H9 (cell line): ENCODE results near the gene ATP5MC2. TPM values are rescaled to one million over a fixed set of nuclear protein-coding genes. Genes with fewer than 3 reads are reported as not detected.

ENCODE experiments used
- DNase-seq: peaks from one replicate; pipeline ENCODE4 v3.0.0-alpha.2; 2017
- H2AFZ ChIP-seq: one replicate; pipeline ENCODE4 v1.6.1; 2013; ENCODE audit warnings: mild to moderate bottlenecking, low read length, control low read depth, moderate library complexity
- H2AK5ac ChIP-seq: 2 replicates; pipeline ENCODE4 v1.6.1; 2013; ENCODE audit warnings: low read length, control low read depth, mixed read lengths; ENCODE audit not compliant: insufficient read length
- H2BK120ac ChIP-seq: one replicate; pipeline ENCODE4 v1.6.1; 2013; ENCODE audit warnings: low read depth, mild to moderate bottlenecking, low read length, control low read depth, inconsistent platforms; ENCODE audit not compliant: poor library complexity, severe bottlenecking
- H2BK12ac ChIP-seq: 2 replicates; pipeline ENCODE4 v1.6.1; 2013; ENCODE audit warnings: low read length, control low read depth, mixed read lengths, low read depth; ENCODE audit not compliant: insufficient read length
- H2BK15ac ChIP-seq: 2 replicates; pipeline ENCODE4 v1.6.1; 2013; ENCODE audit warnings: low read depth, low read length, control low read depth
- H2BK20ac ChIP-seq: one replicate; pipeline ENCODE4 v1.6.1; 2013; ENCODE audit warnings: low read depth, mild to moderate bottlenecking, low read length, control low read depth, inconsistent platforms; ENCODE audit not compliant: poor library complexity, severe bottlenecking
- H2BK5ac ChIP-seq: 2 replicates; pipeline ENCODE4 v1.6.1; 2013; ENCODE audit warnings: low read length, control low read depth, mixed read lengths; ENCODE audit not compliant: insufficient read length
- H3K14ac ChIP-seq: 2 replicates; pipeline ENCODE4 v1.6.1; 2013; ENCODE audit warnings: low read length, control low read depth; ENCODE audit not compliant: insufficient read depth
- H3K18ac ChIP-seq: 2 replicates; pipeline ENCODE4 v1.6.1; 2013; ENCODE audit warnings: low read depth, mild to moderate bottlenecking, mixed read lengths, low read length, control low read depth; ENCODE audit not compliant: insufficient read length
- H3K23ac ChIP-seq: 2 replicates; pipeline ENCODE4 v1.6.1; 2013; ENCODE audit warnings: low read length, control low read depth, mixed read lengths, low read depth; ENCODE audit not compliant: insufficient read length
- H3K23me2 ChIP-seq: 2 replicates; pipeline ENCODE4 v1.6.1; 2013; ENCODE audit warnings: low read depth, mild to moderate bottlenecking, mixed read lengths, low read length, control low read depth; ENCODE audit not compliant: insufficient read length, poor library complexity, severe bottlenecking
- H3K27ac ChIP-seq: 2 replicates; pipeline ENCODE4 v1.5.1; 2013; ENCODE audit warnings: low read length, control low read depth, mixed read lengths, low read depth; ENCODE audit not compliant: insufficient read length
- H3K27me3 ChIP-seq: 2 replicates; pipeline ENCODE4 v1.6.1; 2013; ENCODE audit warnings: low read length, control low read depth, inconsistent platforms; ENCODE audit not compliant: insufficient read depth
- H3K4ac ChIP-seq: 2 replicates; pipeline ENCODE4 v1.6.1; 2013; ENCODE audit warnings: low read depth, mild to moderate bottlenecking, control low read depth, inconsistent platforms, low read length, moderate library complexity
- H3K4me1 ChIP-seq: 2 replicates; pipeline ENCODE4 v1.6.1; 2013; ENCODE audit warnings: low read length, control low read depth, inconsistent platforms; ENCODE audit not compliant: insufficient read depth
- H3K4me2 ChIP-seq: 2 replicates; pipeline ENCODE4 v1.6.1; 2013; ENCODE audit warnings: low read length, control low read depth, mixed read lengths; ENCODE audit not compliant: insufficient read length, insufficient read depth
- H3K56ac ChIP-seq: 2 replicates; pipeline ENCODE4 v1.6.1; 2013; ENCODE audit warnings: low read depth, mild to moderate bottlenecking, mixed read lengths, low read length, control low read depth; ENCODE audit not compliant: insufficient read length
- H3K79me1 ChIP-seq: 2 replicates; pipeline ENCODE4 v1.6.1; 2013; ENCODE audit warnings: low read depth, mild to moderate bottlenecking, moderate library complexity, low read length, control low read depth, inconsistent platforms; ENCODE audit not compliant: insufficient read depth, poor library complexity, severe bottlenecking
- H3K79me2 ChIP-seq: 2 replicates; pipeline ENCODE4 v1.6.1; 2013; ENCODE audit warnings: low read length, control low read depth, inconsistent platforms; ENCODE audit not compliant: insufficient read depth
- H3K9ac ChIP-seq: 2 replicates; pipeline ENCODE4 v1.6.1; 2013; ENCODE audit warnings: low read length, control low read depth, mixed read lengths; ENCODE audit not compliant: insufficient read length; ENCODE audit errors: extremely low read depth
- H3K9me3 ChIP-seq: one replicate; pipeline ENCODE4 v1.6.1; 2013; ENCODE audit warnings: low read depth, low read length, inconsistent platforms; ENCODE audit not compliant: control insufficient read depth
- H3T11ph ChIP-seq: one replicate; pipeline ENCODE4 v1.6.1; 2013; ENCODE audit warnings: mild to moderate bottlenecking, low read length, control low read depth, inconsistent platforms
- H4K20me1 ChIP-seq: one replicate; pipeline ENCODE4 v1.6.1; 2013; ENCODE audit not compliant: control insufficient read depth, insufficient read length, insufficient read depth
- H4K5ac ChIP-seq: 2 replicates; pipeline ENCODE4 v1.6.1; 2013; ENCODE audit warnings: low read depth, mild to moderate bottlenecking, mixed read lengths, low read length, control low read depth; ENCODE audit not compliant: insufficient read length
- H4K8ac ChIP-seq: replicated peaks from 2 replicates; pipeline ENCODE4 v1.6.1; 2013; ENCODE audit warnings: low read length, control low read depth, mixed read lengths, low read depth; ENCODE audit not compliant: insufficient read length
- H4K91ac ChIP-seq: 2 replicates; pipeline ENCODE4 v1.6.1; 2013; ENCODE audit warnings: low read depth, mild to moderate bottlenecking, moderate library complexity, mixed read lengths, low read length, control low read depth; ENCODE audit not compliant: insufficient read length
- H3K27ac Mint-ChIP-seq, 3 experiments: 2 replicates in 2 of 3; 3 replicates in 1 of 3; pipeline ENCODE4 v1.8.0; 2020 to 2021; ENCODE audit warnings: mixed read lengths in 3 of 3, mild to moderate bottlenecking in 1 of 3, moderate library complexity in 1 of 3
- H3K27me3 Mint-ChIP-seq: 2 replicates; pipeline ENCODE4 v1.8.0; 2021; ENCODE audit warnings: low read depth, mild to moderate bottlenecking, moderate library complexity, mixed read lengths
- H3K36me3 Mint-ChIP-seq, 3 experiments: 2 replicates in 2 of 3; 3 replicates in 1 of 3; pipeline ENCODE4 v1.8.0; 2020 to 2021; ENCODE audit warnings: low read depth in 3 of 3, mixed read lengths in 3 of 3; ENCODE audit not compliant: insufficient read depth in 1 of 3
- H3K4me1 Mint-ChIP-seq, 2 experiments: 2 replicates each; pipeline ENCODE4 v1.8.0; 2020; ENCODE audit warnings: mixed read lengths in 2 of 2
- H3K4me3 Mint-ChIP-seq, 2 experiments: 2 replicates in 1 of 2; 3 replicates in 1 of 2; pipeline ENCODE4 v1.8.0; 2020 to 2021; ENCODE audit warnings: mild to moderate bottlenecking in 2 of 2, mixed read lengths in 2 of 2, moderate library complexity in 1 of 2
- H3K9me3 Mint-ChIP-seq, 2 experiments: 2 replicates in 1 of 2; 3 replicates in 1 of 2; pipeline ENCODE4 v1.8.0; 2020; ENCODE audit warnings: mild to moderate bottlenecking in 2 of 2, mixed read lengths in 2 of 2, moderate library complexity in 1 of 2
- CTCF ChIP-seq: fragments of 200-600 bp; sonication (generic); conservative IDR thresholded peaks from 3 replicates; pipeline ENCODE4 v1.8.0; 2021; ENCODE audit warnings: antibody characterized with exemption, mild to moderate bottlenecking
- WGBS: extraction: QIAGEN DNeasy Blood & Tissue Kit; methylation state at CpG from one replicate; pipeline ENCODE4 v1.1.7; 2013; ENCODE audit warnings: missing lambda C conversion rate, low lambda C conversion rate, mixed read lengths; ENCODE audit not compliant: insufficient read length; ENCODE audit errors: extremely low coverage; 5-methylcytosine and 5-hydroxymethylcytosine counted together
- total RNA-seq: library from RNA; stranded (reverse); gene quantifications from 2 replicates; pipeline ENCODE4 v1.2.1, GENCODE V29; 2021

The ATP5MC2 gene
- total RNA-seq, 1 experiment from 2014 or later, result 379 TPM

GRCh38 chr12:53720946-53721345 is 45.1 kb upstream of the ATP5MC2 start:
- no peaks in the 10 kb centered on the region for H3K27me3 ChIP-seq
- no peaks in the 10 kb centered on the region for H3K9me3 ChIP-seq
- Mint-ChIP-seq H3K36me3 (peaks cover 0 to 4% (median 0%) of the 10 kb centered on the region in 3 experiments; a peak in 2 of 7 replicates), H3K9me3 (no peaks in the 10 kb centered on the region; a peak in 1 of 5 replicates), H3K4me1 (peaks cover 5 to 6% of the 10 kb centered on the region in 2 experiments; a peak in 2 of 4 replicates), H3K27ac (no peak overlapping the region), H3K4me3 (no peak overlapping the region), H3K27me3 (peaks cover 3% of the 10 kb centered on the region; the same call in 1 of the 2 replicates)
- H3K4me1 ChIP-seq, result no peaks in the 10 kb centered on the region
- H3K27ac ChIP-seq, result no peak overlapping the region
- H4K5ac ChIP-seq, result no peak overlapping the region
- H3K9ac ChIP-seq, result no peak overlapping the region
- no peaks in the 10 kb centered on the region for H3K23me2 ChIP-seq
- H2BK15ac ChIP-seq, result no peak overlapping the region
- no peak overlapping the region for H2AK5ac ChIP-seq
- no peak overlapping the region for H3K56ac ChIP-seq
- no peaks in the 10 kb centered on the region for H3K79me2 ChIP-seq
- DNase-seq, result no peak
- no CpG with 5 or more reads among the region's 1 CpG for WGBS
- no peaks in the 10 kb centered on the region for H4K20me1 ChIP-seq
- H2BK20ac ChIP-seq, result no peak overlapping the region
- H3K4me2 ChIP-seq, result no peak overlapping the region
- no peak overlapping the region for H2BK120ac ChIP-seq
- no peak for TF ChIP-seq CTCF
- H3K18ac ChIP-seq, result no peak overlapping the region
- H2BK5ac ChIP-seq, result no peak overlapping the region
- no peaks in the 10 kb centered on the region for H3K79me1 ChIP-seq
- H4K91ac ChIP-seq, result no peak overlapping the region
- no peak overlapping the region for H3K4ac ChIP-seq
- H3K23ac ChIP-seq, result no peak overlapping the region
- no peak overlapping the region for H2BK12ac ChIP-seq
- no peak overlapping the region for H3T11ph ChIP-seq
- H2AFZ ChIP-seq, result no peak overlapping the region
- no peak overlapping the region for H4K8ac ChIP-seq
- no peak overlapping the region for H3K14ac ChIP-seq
